Smooth muscle cell of trachea (primary cell): Measurements from ENCODE around the gene PGAM1. TPM values are rescaled to one million over a fixed set of nuclear protein-coding genes. Genes with fewer than 3 reads are reported as not detected.

Experiments
- total RNA-seq: library from RNA; depleted of rRNA; stranded (reverse); fragments of >200 nt; gene quantifications from 2 replicates; pipeline ENCODE4 v1.2.1, GENCODE V29; 2014

Gene PGAM1
- total RNA-seq, result 450 and 544 TPM in 2 replicates

DNA sequence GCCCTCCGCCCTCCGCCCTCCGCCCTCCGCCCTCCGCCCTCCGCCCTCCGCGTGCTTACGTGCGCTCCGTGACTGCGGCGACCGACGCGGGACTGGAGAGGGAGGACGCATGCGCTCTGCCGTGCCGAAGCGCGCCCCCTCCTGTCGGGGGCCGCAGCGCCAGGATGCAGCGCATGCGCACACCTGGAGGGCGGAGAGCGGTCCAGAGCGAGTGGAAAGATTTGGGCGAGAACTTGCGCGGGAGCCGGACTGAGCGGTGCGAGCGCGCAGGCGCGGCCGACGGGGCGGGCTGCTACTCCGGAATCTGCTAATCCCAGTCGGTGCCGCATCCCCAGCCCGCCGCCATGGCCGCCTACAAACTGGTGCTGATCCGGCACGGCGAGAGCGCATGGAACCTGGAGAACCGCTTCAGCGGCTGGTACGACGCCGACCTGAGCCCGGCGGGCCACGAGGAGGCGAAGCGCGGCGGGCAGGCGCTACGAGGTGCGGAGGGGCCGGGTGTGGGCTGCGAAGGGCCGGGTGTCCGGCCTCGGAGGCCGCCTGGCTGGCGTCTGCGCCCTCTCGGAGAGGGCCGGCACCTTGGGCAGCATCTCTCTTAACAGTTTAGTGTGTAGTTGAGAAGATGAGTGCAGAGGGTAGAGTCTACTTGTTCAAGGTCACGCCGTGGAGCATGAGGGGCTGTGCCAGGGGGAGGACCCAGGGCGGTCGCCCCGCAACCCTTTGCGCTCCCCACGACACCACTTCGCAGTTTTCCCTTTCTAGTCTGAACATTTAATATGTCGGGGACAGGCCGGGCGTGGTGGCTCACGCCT is at the start of gene PGAM1:
Gene PGAM1 (plus strand): TSS at position 228 of the 812 bp plus-strand sequence. CDS start 117 bp downstream, at position 345.

GRCh38 chr10:97400665-97401454 is 25.1 kb upstream of the PGAM1 start, which contains the start of gene RRP12:
RRP12 (minus strand) TSS chr10:97401340; CDS start chr10:97401231, 109 bp downstream.

GRCh38 chr10:97445722-97446639 is 20.0 kb downstream of the PGAM1 start, which contains the start of the genes EXOSC1 and ZDHHC16:
EXOSC1 (minus strand) TSS chr10:97446006; CDS start chr10:97445985, 21 bp downstream.
ZDHHC16 (plus strand) TSS chr10:97446175; CDS start chr10:97451676, 5,501 bp downstream.

Other genes with a start within 250 kb of the PGAM1 start
- gene SLIT1, start 240.2 kb upstream of the PGAM1 start, total RNA-seq, result under 0.01 and 0.17 TPM in 2 replicates
- gene ARHGAP19, start 133.6 kb upstream of the PGAM1 start, total RNA-seq, result 3.5 and 11.5 TPM in 2 replicates
- gene FRAT1, start 106.9 kb upstream of the PGAM1 start, total RNA-seq, result 3.3 and 3.8 TPM in 2 replicates
- 4.2 and 5.8 TPM in 2 replicates for gene FRAT2, start 91.5 kb upstream of the PGAM1 start, total RNA-seq
- gene RRP12, start 24.9 kb upstream of the PGAM1 start, total RNA-seq, result 11.8 and 17.9 TPM in 2 replicates
- gene EXOSC1, start 19.8 kb downstream of the PGAM1 start, total RNA-seq, result 40.2 and 41.9 TPM in 2 replicates
- 42.6 and 59.0 TPM in 2 replicates for gene ZDHHC16, start 20.0 kb downstream of the PGAM1 start, total RNA-seq
- gene MMS19, start 72.2 kb downstream of the PGAM1 start, total RNA-seq, result 87.3 and 97.9 TPM in 2 replicates
- gene UBTD1, start 72.7 kb downstream of the PGAM1 start, total RNA-seq, result 17.2 and 36.2 TPM in 2 replicates
- 0.50 and 2.3 TPM in 2 replicates for gene ANKRD2, start 146.6 kb downstream of the PGAM1 start, total RNA-seq
- gene HOGA1, start 158.2 kb downstream of the PGAM1 start, total RNA-seq, result 1.3 and 3.3 TPM in 2 replicates
- gene C10orf62, start 163.5 kb downstream of the PGAM1 start, total RNA-seq, result 0.15 TPM in 1 of 2 replicates, not detected in the other
- gene MORN4, start 207.3 kb downstream of the PGAM1 start, total RNA-seq, result 3.3 and 3.5 TPM in 2 replicates
- gene PI4K2A, start 214.5 kb downstream of the PGAM1 start, total RNA-seq, result 24.3 and 40.2 TPM in 2 replicates